ENCODE measurements around the gene OMP. TPM values are rescaled to one million over a fixed set of nuclear protein-coding genes. Genes with fewer than 3 reads are reported as not detected.

The OMP gene
- total RNA-seq, 4 donors from 2014 or later: 1.1 TPM; not detected in 3

DNA sequence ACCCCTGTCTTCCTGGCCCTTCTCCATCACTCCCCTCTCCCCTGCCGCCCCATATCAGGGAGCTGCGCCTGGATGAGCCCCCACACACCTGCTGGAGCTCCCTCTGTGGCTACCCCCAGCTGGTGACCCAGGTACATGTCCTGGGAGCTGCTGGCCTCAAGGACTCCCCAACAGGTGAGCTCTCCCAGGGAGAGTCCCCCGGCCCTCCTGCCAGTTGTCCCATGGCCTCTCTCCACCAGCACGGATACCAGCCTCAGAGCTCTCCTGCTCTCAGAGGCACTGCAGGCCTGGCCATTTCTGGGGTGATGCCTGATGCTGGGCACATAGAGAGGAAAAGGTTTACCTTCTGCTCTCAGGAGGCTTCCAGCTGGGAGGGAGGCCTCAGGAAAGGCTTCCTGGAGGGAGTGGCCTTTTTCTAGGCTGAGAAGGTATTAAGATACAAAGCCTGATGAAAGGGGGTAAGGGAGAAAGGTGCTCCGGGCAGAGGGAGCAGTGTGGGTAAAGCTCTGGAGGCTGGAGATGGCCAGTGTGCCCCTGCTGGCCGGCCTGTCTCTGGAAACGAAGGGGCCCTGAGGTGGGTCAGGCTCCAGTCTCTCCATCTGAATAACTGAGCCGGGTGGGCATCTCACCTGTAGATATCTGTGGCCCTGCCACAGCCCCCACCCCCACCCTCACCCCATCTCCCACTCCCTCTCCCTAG is 19.4 kb downstream of the OMP start:
- Histone ChIP-seq H3K4me1 (peaks cover 2 to 7% (median 6%) of the 10 kb centered on the region in 3 donors), H3K9me3 (no peaks in the 10 kb centered on the region), H3K27me3 (no peaks in the 10 kb centered on the region), H3K36me3 (peaks cover 0 to 72% (median 0%) of the 10 kb centered on the region in 3 donors), H3K4me3 (no peak overlapping the region), H3K27ac (no peak overlapping the region)
- TF ChIP-seq POLR2A (IDR thresholded peaks at IDR 0.05): no peak
- TF ChIP-seq, protein P1, sequence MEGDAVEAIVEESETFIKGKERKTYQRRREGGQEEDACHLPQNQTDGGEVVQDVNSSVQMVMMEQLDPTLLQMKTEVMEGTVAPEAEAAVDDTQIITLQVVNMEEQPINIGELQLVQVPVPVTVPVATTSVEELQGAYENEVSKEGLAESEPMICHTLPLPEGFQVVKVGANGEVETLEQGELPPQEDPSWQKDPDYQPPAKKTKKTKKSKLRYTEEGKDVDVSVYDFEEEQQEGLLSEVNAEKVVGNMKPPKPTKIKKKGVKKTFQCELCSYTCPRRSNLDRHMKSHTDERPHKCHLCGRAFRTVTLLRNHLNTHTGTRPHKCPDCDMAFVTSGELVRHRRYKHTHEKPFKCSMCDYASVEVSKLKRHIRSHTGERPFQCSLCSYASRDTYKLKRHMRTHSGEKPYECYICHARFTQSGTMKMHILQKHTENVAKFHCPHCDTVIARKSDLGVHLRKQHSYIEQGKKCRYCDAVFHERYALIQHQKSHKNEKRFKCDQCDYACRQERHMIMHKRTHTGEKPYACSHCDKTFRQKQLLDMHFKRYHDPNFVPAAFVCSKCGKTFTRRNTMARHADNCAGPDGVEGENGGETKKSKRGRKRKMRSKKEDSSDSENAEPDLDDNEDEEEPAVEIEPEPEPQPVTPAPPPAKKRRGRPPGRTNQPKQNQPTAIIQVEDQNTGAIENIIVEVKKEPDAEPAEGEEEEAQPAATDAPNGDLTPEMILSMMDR (IDR thresholded peaks at IDR 0.05): no peak
- intact Hi-C loops (cut with DNase I): no loop called here
- DNase-seq: no peak
- 85 to 100% methylated on average over 1 to 3 of the region's 8 CpGs for WGBS, 2 donors

DNA sequence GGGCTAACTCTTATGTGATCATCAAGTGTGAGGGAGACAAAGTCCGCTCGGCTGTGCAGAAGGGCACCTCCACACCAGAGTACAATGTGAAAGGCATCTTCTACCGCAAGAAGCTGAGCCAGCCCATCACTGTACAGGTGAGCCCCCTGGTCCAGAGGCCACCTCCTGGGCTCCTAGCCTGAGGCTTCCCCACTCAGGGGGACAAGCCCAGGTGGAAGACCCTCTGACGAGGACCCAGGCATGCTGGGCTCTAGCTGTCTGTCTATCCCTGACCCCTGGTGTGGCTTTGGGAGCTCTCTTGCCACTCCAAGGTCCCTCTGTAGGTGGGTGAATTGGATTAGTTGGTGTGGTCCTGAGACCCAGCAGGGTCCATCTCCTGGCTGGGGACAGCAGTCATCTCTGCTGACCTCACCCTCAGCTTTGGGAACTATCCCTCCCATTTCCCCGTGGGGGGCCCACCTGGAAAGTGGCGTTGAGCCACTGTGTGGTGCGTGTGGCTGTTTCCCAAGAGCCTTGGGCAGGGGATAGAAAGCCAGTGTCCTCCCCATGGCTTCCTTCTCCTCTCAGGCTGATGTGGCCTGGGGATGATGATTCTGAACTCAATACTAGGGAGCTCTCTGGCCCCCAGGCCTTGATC is 20.1 kb downstream of the OMP start:
- H3K4me3 ChIP-seq: no peak overlapping the region
- H3K4me1 ChIP-seq: peaks cover 9 to 14% (median 13%) of the 10 kb centered on the region in 3 donors
- no peak for DNase-seq
- peaks cover 0 to 6% (median 0%) of the 10 kb centered on the region in 4 donors for H3K27me3 ChIP-seq
- intact Hi-C loops (cut with DNase I): no loop called here
- H3K27ac ChIP-seq: no peak overlapping the region
- WGBS, 2 donors: 84% methylated on average over 4 of the region's 7 CpGs; no CpG with 5 or more reads in 1 of the 2 donors
- no peak for TF ChIP-seq POLR2A (IDR thresholded peaks at IDR 0.05)
- TF ChIP-seq, protein P1 (IDR thresholded peaks at IDR 0.05): no peak
- peaks cover 0 to 71% (median 0%) of the 10 kb centered on the region in 3 donors for H3K36me3 ChIP-seq
- no peaks in the 10 kb centered on the region for H3K9me3 ChIP-seq

DNA sequence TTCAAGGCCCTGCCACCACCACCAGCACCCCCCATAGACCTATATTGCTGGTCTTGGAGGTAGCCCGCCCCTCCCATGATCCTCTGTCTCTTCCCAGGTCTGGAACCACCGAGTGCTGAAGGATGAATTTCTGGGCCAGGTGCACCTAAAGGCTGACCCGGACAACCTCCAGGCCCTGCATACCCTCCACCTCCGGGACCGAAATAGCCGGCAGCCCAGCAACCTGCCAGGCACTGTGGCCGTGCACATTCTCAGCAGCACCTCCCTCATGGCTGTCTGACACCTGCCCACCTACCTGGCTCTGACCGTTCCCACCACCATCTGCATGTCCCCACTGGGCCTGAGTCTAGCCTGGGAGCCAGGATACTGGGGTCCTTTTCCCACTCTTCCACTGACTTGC is 21.0 kb downstream of the OMP start:
- H3K4me1 ChIP-seq: peaks cover 13 to 22% (median 13%) of the 10 kb centered on the region in 3 donors
- H3K9me3 ChIP-seq: no peaks in the 10 kb centered on the region
- intact Hi-C loops (cut with DNase I): no loop called here
- peaks cover 0 to 62% (median 0%) of the 10 kb centered on the region in 3 donors for H3K36me3 ChIP-seq
- TF ChIP-seq, protein P1 (IDR thresholded peaks at IDR 0.05): no peak
- TF ChIP-seq POLR2A (IDR thresholded peaks at IDR 0.05): no peak
- DNase-seq: no peak
- no peak overlapping the region for H3K4me3 ChIP-seq
- H3K27me3 ChIP-seq: peaks cover 0 to 13% (median 0%) of the 10 kb centered on the region in 4 donors
- 86 to 100% methylated on average over 3 to 8 of the region's 8 CpGs for WGBS, 2 donors
- no peak overlapping the region for H3K27ac ChIP-seq

DNA sequence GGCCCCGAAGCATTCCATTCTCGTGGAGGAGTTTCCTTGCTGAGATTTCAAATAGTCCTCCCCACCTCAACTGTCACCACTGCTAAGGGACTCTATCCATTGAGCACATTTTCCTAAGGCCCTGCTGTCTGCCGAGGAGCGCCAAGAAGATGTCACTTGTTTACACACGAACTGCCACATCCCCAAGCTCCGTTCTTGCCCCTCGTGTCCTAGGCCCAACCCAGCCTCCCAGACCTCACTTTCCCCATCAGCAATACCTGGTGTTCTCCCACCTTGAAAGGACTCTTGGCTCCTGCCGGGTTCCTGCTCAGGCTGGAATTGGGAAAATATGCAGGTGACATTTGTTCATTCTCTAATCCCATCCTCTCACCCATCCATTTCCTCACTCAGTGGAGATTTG is 21.4 kb downstream of the OMP start:
- no peak overlapping the region for H3K4me3 ChIP-seq
- H3K36me3 ChIP-seq: peaks cover 0 to 57% (median 0%) of the 10 kb centered on the region in 3 donors
- H3K27me3 ChIP-seq: peaks cover 0 to 13% (median 0%) of the 10 kb centered on the region in 4 donors
- intact Hi-C loops (cut with DNase I): no loop called here
- no peaks in the 10 kb centered on the region for H3K9me3 ChIP-seq
- TF ChIP-seq, protein P1 (IDR thresholded peaks at IDR 0.05): no peak
- no peak for TF ChIP-seq POLR2A (IDR thresholded peaks at IDR 0.05)
- no peak for DNase-seq
- H3K4me1 ChIP-seq: peaks cover 13 to 22% (median 13%) of the 10 kb centered on the region in 3 donors
- H3K27ac ChIP-seq: no peak overlapping the region
- 79 to 90% methylated on average over 7 to 8 of the region's 8 CpGs for WGBS, 2 donors

DNA sequence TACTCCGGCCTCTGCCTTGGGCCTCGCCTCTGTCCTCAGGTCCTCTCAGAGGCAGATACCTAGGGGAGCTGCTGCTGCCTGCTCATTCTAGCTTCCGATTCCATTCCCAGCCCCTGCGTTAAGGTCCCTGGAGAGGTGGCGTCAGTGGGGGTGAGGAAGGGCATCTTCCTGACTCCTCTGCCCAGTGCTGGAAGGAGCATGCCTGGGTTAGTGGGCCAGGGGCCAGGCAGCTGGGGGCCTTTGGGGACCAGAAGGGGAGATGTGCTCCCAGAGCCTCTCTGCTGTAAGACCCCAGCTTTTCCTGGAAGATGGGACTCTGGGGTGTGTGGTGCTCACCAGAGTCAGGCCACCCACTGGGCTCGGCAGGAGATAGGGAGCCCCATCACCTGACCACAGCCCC is 21.8 kb downstream of the OMP start:
- H3K4me3 ChIP-seq: no peak overlapping the region
- no peak overlapping the region for H3K27ac ChIP-seq
- TF ChIP-seq, protein P1 (IDR thresholded peaks at IDR 0.05): no peak
- TF ChIP-seq POLR2A (IDR thresholded peaks at IDR 0.05): no peak
- H3K27me3 ChIP-seq: peaks cover 0 to 13% (median 0%) of the 10 kb centered on the region in 4 donors
- peaks cover 0 to 53% (median 0%) of the 10 kb centered on the region in 3 donors for H3K36me3 ChIP-seq
- peaks cover 13 to 22% (median 13%) of the 10 kb centered on the region in 3 donors for H3K4me1 ChIP-seq
- H3K9me3 ChIP-seq: no peaks in the 10 kb centered on the region
- WGBS, 2 donors: 60% methylated on average over 1 of the region's 6 CpGs; no CpG with 5 or more reads in 1 of the 2 donors
- no peak for DNase-seq
- intact Hi-C loops (cut with DNase I): no loop called here

Data from esophagus squamous epithelium (tissue), 5 donors.